Uterus (tissue), 2 donors: ENCODE results near the gene SLC22A7.

ENCODE experiments used
- CTCF ChIP-seq, 4 experiments: fragments of 200-600 bp in 2 of 4; fragments of 450-650 bp in 2 of 4; sonication (generic) in 2 of 4; IDR thresholded peaks; one replicate each; pipeline ENCODE4 v1.5.1; 2016 to 2019; ENCODE audit warnings: antibody characterized with exemption in 4 of 4, mild to moderate bottlenecking in 2 of 4, moderate library complexity in 1 of 4
- POLR2A ChIP-seq, 2 donors: fragments of 450-650 bp; IDR thresholded peaks; one replicate each; pipeline ENCODE4 v1.6.1; 2016; ENCODE audit warnings: antibody characterized with exemption in 2 of 2, mild to moderate bottlenecking in 1 of 2, moderate library complexity in 1 of 2

- no peak for TF ChIP-seq CTCF (IDR thresholded peaks at IDR 0.05)
- TF ChIP-seq POLR2A (IDR thresholded peaks at IDR 0.05): no peak
Observed at GRCh38 chr6:43274916-43275597, 23.0 kb upstream of the SLC22A7 start.
